ENCODE measurements around the gene COIL.

- TF ChIP-seq GATA2 (IDR thresholded peaks at IDR 0.05; ENCODE audit: low read depth, low read length) (no peak), GATA3 (IDR thresholded peaks at IDR 0.05; ENCODE audit: low read depth, low read length) (no peak)
Measured at GRCh38 chr17:56894859-56895455, 65.9 kb downstream of the COIL start.

Data from SH-SY5Y (cell line).